Choroid plexus epithelial cell (primary cell): Measurements from ENCODE around the gene CEP350.

ENCODE experiments used
- DNase-seq: peaks from one replicate; pipeline ENCODE4 v3.0.0-alpha.2; 2010; ENCODE audit warnings: low read depth
- H3K4me3 ChIP-seq: 2 replicates; pipeline ENCODE4 v1.5.1; 2011; ENCODE audit warnings: low read depth, mild to moderate bottlenecking, control low read depth, low read length, moderate library complexity
- CTCF ChIP-seq: conservative IDR thresholded peaks from 2 replicates; pipeline ENCODE4 v1.5.1; 2011; ENCODE audit warnings: low read depth, mild to moderate bottlenecking, control low read depth, inconsistent platforms, low read length, moderate library complexity

Gene CEP350

GRCh38 chr1:180155182-180155682, 200.6 kb downstream of the CEP350 start:
- TF ChIP-seq CTCF = no peak
- DNase-seq = no peak
- H3K4me3 ChIP-seq = peak overlapping the region; percentile 84

- DNase-seq = no peak
- no peak for TF ChIP-seq CTCF
- H3K4me3 ChIP-seq = peak overlapping the region; percentile 84
These were observed 201.6 kb downstream of the CEP350 start for GRCh38 chr1:180156201-180156600.

- no peak overlapping the region for H3K4me3 ChIP-seq
- no peak for TF ChIP-seq CTCF
- peak; percentile 73 for DNase-seq
These were observed 202.1 kb downstream of the CEP350 start for GRCh38 chr1:180156631-180157091.

- no peak for TF ChIP-seq CTCF
- DNase-seq = peak; percentile 62
- no peak overlapping the region for H3K4me3 ChIP-seq
These were observed 202.5 kb downstream of the CEP350 start for GRCh38 chr1:180157108-180157507.

- no peak overlapping the region for H3K4me3 ChIP-seq
- TF ChIP-seq CTCF = no peak
- DNase-seq = no peak
These were observed 203.0 kb downstream of the CEP350 start for GRCh38 chr1:180157576-180158057.

- no peak overlapping the region for H3K4me3 ChIP-seq
- DNase-seq = no peak
- no peak for TF ChIP-seq CTCF
These were observed 203.8 kb downstream of the CEP350 start for GRCh38 chr1:180158149-180159147.
